Stimulated activated CD8-positive, alpha-beta memory T cell treated with anti-CD3 and anti-CD28 coated beads, Interleukin-7, amount 100 ng/mL, for 48 hours (primary cell): ENCODE measurements around the gene ROCK2.

Source experiments
- DNase-seq, 2 donors: peaks; one replicate each; pipeline ENCODE4 v3.0.0-alpha.2; 2020; ENCODE audit warnings: low read depth in 1 of 2; ENCODE audit errors: extremely low read depth in 1 of 2

The ROCK2 gene

DNA sequence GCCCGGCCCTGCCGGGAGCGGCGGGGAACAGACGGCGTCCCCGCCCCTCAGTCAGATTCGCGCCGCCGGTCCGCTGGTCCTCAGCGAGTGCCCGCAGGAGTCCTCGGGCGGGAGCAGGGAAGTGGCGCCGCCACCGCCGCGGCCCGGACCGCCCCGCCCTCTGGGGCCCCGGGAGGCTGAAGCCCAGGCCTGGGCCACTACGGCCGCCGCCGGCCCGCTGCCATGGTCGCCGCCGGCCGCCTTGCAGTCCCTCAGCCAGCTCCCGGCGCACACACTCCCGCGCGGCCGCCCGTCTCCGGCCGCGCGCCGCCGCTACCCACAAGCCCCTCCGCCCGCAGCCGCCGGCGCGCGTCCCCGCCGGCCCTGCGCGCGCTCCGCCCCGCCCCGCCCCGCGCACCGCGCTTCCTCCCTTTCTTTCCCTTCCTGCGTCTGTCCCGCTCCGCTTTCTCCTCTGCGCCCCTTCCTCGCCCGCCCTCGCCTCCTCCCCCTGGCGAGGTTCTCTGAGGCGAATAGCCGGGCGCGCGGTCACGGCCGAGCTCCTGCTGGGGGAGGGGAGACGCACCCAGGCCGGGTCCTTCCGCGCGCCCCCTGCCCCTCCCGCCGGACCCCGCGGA lies at the start of gene ROCK2:
TSS of gene ROCK2 (minus strand) at position 295 of the 614 bp plus-strand sequence. CDS start 500 bp downstream, outside the sequence.
- DNase-seq, result peak; percentile 44 to 53

DNA sequence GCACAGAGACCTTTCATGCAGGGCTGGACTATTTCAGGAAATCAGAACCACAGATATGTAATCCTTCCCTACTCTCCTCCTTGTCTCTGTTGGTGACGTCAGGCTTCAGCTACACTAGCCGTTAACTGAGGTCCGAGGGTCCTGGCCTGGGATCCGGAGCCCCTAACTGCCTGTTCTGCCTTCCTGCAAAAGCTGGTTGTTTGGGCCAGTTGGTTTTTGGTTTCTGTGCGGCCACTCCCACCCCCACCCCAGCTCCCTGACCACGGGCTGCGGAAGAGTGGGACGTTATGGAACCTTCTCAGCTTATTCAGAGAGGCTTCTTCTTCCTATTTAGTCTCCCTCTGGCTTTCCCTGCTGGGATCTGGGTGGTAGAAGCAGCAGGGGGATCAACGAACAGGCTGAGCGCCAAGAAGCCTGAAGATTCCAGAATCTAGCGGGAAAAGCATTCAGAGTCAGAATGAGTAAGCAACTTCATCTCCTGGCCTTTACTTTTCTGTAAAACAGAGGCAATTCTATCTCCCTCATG lies 49.3 kb upstream of the ROCK2 start:
- DNase-seq, result no peak

DNA sequence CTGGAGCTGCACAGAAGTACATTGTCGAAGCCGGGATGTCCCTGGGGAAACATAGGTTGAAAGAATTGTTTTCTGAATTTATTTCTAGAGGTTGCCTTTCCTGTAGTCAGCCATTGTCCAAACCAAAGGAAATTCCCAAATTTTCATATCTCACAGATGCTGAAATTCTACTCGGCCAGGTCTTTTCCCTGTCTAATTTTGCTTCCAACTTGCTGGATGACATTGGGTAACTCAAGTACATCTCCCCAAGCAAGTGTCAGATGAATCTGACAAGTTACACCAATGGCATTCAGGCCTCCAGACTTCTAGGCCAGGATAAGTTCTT lies 47.5 kb upstream of the ROCK2 start:
- no peak for DNase-seq

DNA sequence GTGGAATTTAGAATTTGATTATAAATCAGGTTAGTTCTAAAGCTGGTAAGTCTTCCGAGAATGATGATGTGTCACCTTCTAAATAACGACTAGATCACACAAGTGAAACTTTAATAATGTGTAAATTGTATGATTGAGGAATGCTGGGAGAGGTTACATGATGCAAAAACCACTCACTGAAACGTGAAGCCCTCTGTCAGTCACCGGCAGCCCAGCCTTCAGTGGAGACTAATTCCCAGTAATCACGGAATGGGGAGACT lies 45.9 kb upstream of the ROCK2 start:
- DNase-seq, result no peak

DNA sequence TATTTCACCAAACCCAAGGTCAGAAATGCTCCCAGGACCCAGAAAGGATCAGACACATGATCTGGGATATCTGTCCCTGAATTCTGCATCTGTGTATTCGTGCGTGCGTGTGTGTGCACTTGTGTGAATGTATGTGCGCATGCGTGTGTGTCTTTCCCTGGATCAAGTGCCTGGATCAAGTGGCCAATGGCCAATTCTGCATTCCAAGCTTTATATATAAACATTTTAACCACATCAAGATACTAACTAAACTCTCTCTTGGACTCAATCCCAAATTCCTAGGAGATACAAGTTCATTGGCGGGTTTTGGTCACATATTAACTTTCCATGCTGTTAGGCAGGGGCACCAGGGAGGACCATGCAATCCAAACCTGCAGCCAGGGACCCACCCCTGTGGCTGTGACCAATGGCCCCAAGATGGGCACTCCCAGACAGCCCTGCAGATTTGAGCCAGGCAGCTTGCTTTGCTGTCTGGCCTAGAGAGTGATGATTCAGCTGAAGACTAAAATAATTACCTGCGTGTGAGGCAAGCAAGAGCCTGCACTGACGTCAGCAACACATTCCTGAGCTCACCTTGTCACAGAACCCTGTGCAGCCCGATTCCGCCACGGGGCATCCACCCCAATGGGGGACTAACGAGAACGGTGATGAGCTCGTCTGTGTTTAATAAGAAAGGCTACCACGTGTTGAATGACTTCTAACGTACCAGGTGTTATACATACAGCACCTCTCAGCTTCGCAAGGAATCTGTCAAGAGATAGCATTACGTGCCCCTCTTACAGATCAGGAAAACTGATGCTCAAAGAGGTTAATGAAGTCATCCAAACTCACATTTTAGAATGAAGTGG lies 45.3 kb upstream of the ROCK2 start:
- no peak for DNase-seq

DNA sequence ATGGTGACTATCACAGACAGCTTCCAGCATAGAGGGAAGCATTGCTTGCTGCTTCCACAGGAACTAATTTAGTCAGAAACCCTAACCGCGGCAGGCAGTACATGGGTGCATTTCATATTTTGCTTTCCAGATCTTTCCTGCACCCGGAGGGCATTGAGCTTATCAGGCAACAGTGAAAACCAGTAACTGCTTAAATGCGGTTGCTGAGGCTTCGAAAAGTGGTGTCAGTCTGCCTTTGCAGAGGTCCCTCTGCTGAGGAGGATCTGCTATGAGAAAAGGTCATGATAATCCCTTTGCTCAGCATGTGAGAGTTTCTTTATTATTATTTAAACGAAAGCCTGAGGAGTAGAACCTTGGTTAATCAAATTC lies 44.6 kb upstream of the ROCK2 start:
- no peak for DNase-seq

DNA sequence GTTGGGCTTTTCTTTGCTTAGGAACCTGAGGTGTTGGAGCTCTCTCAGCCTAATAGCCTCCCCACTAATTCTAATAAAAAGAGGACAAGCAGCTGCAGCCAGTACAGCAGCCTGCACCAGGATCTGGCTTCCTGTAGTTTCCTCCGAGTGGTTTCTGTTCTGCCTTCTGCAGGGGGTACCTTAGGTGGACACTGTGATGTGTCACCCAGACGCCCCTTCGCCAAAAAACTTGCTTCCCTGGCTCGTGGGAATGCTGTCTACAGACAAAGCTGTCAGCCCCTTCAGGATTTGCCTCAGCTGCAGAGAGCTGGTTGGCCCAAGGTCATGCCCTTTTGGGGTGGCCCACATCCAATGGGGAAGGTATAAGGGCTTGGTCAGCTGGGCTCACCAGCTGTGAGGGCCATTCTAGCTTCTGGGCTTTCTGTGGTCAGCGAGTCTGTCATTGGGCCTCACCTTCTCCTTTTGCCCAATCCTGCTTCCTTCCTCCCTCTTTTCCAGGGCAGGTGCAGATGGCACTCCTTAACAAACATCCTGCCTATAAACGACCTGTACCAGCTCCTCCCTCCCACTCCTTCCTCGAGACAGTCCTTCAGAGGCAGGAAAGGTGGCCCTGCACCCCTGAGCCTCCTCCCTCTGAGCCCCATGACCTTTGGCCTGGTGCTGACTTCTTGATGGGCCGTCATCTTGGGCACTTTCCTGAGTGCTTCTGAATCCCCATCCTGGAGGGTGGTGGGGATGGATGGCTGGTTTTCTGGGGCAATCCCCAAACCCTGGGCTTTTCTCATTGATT lies 44.0 kb upstream of the ROCK2 start:
- no peak for DNase-seq

DNA sequence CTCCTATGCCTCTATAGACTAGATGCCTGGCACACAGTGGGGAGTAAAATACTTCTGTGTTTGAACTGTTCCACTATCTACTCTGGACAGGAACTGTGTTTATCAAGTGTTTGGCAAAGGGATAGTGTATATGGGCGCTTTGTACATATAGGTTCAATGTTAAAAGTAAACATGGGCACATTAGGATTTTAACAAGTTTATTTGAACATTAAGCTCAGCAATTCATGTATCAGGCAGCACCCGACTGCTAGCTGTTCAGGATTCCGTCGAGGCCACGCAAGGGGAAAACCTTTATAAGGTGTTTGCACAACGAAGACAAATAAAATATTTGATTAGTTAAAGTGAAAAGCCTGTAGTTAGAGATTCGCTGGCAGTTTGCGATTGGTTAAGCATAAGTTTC lies 43.4 kb upstream of the ROCK2 start:
- DNase-seq, result no peak

DNA sequence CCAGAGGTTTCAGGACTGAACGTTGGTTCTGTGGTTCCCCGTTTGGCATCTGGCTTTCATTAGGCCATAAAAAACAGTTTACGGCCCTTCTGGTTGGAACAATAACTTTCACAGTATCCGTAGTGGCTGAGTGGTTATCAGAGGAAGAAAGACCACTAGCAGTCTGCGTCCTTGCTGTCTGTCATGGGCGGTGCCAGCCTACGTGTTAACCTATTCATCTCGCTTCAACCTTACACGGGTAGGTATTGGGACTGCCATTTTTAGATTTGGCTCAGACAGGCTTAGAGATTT lies 42.6 kb upstream of the ROCK2 start:
- DNase-seq, result no peak

DNA sequence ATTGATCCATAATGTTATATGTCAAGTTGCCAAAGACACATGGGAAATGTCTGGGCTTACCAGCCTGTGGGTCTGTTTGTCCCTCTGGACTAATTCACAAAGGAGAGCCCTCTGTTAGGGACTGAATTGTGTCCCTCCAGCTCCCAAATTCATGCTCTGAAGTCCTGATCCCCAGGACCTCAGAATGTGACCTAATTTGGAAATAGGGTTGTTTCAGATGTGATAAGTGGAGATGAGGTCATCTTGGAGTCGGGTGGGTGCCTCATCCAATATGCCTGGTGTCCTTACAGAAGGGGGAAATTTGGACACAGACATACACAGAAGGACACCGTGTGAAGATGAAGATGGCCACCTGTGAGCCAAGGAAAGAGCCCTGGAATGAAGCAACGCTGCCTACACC lies 41.4 kb upstream of the ROCK2 start:
- DNase-seq, result no peak

DNA sequence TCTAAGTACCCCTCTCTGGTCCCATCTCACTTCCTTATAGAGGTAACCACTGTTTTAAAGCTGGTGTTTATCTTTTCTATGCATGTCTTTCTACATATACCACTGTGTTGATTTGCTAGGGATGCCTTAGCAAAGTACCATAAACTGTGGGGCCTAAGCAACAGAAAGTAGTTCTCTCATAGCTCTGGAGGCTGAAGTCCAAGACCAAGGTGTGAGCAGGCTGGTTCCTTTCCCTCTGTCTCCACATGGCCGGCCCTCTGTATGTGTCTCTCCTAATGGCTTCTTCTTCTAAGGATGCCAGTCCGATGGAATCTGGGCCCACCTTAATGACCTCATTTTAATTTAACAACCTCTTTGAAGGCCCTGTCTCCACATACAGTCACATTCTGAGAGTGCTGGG lies 40.8 kb upstream of the ROCK2 start:
- no peak for DNase-seq

DNA sequence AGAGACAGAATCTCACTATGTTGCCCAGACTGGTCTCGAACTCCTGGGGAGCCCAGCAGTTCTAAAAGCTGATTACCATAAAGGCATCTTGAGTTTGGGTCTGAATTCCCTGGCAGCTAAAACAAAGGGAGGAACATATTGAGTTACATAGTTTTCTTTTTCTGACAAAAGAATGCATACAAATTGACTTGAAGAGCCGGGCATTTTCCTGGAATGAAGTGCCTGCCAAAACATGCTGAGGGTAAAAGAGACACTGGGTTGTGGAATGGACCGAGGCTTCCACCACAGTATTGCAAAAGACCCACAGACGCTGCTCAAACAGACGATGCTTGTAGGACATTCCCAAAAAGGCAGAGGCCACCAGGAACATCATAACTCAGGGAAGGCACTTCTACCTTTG lies 35.1 kb upstream of the ROCK2 start:
- DNase-seq, result no peak

DNA sequence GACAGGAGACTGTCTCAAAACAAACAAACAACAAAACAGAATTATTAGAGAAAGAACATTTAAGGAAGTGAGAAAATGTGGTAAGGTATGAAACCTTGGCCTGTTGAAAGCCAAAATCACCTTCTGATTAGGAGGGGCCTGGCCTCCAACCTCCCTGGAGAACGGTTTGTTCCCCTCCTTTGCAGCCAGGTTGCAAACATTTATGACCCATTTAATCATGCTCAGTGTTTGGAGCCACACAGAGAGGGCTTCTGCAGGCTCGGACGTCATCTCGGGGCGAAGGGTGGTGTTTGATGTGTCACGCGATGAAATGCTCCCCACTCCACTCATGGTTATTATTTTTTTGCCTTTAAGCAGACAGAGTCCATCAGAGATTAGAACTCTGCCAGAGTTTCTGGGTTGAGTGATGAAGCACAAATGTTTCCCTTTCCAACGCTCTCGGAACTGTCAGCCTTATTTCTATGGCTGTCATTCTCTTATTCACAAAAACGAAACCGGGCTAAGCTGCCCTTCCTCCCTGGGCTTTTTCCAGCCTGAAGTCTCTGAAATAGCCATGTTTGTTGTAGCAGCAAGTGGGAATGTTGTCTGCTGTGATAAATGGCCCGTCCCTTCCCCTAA lies 33.6 kb upstream of the ROCK2 start:
- DNase-seq, result no peak

DNA sequence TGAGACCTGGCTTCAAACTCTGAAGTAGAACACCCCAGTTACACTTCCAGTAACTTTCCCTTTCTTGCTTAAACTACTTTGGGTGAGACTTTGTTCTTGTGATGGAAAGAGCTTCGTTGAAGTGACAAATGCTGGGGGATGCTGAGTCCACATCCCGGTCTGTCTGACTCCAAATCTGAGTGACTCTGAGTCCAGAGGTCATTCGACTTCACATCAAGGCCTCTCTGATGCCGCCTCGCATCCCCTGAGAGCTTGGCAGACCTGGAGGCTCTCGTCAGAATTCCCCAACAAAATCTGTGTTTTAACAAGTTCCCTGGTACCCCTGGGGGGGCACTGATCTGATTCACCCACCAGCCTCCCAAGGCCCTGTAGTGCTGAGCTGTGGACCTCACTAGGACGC lies 31.6 kb upstream of the ROCK2 start:
- DNase-seq, result no peak

DNA sequence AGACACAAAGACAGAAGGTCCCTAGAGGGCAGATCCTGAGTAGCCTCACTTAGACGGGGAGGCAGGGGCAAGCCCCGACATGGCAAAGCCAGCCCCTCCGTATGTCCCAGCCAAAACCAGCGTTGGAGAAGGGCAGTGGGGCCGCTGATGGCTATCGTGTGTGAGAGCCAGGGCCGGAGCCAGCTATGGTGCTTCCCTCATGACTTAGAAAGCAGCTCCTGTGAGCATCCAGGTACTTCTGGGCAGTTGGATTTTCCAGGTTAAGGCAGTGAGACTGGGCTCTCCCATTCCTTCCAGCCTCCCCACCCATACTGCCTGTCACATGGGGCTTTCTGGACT lies 31.2 kb upstream of the ROCK2 start:
- DNase-seq, result no peak

DNA sequence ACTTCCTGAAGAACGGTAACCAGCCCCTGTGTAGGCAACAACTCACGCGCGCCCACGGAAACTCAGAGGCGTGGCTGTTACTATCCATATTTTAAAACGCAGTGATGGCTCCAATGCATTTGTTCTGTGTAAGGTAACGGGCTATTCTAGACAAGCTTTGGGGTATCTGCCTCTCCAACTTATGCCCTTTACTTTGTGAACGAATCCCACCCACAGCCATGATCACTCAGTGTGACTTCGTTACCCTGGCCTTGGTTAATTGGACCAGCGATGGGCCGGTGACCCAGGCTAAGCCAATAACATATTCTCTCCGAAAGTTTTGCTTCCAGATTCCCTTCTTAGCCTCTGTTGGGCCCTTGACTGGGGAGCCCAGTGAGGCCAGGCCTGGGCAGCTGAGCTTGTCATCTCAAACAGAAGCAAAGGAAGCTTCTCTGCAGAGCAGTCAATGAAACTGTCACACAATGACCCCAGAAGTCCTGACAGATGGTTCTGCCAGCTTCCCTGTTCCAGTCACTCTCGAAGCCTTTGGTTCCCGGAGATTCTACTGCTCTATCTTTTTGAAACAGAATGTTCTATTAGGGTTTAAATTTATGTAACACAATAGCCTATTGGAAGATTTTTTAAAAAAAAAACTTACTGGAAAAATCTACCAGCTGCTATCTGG lies 30.7 kb upstream of the ROCK2 start:
- DNase-seq, result no peak

DNA sequence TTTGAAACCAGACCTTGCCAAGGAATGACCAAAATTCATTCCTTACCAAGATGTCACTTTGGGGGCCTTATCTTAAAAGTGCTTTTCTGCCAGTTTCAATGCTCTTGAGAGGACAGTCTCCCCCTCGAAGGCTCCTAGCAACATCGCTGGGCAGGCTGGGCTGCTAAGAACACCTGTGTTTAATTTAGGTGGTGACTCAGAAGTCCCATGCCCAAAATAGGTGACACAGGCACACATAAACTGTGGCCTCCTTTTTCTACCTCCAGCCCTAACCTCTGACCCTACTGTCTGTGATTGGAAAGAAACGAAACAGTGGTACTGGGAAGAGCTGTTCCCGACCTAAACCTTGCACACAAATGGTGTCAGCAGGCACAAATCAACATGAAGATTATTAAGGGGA lies 28.7 kb upstream of the ROCK2 start:
- DNase-seq, result no peak

DNA sequence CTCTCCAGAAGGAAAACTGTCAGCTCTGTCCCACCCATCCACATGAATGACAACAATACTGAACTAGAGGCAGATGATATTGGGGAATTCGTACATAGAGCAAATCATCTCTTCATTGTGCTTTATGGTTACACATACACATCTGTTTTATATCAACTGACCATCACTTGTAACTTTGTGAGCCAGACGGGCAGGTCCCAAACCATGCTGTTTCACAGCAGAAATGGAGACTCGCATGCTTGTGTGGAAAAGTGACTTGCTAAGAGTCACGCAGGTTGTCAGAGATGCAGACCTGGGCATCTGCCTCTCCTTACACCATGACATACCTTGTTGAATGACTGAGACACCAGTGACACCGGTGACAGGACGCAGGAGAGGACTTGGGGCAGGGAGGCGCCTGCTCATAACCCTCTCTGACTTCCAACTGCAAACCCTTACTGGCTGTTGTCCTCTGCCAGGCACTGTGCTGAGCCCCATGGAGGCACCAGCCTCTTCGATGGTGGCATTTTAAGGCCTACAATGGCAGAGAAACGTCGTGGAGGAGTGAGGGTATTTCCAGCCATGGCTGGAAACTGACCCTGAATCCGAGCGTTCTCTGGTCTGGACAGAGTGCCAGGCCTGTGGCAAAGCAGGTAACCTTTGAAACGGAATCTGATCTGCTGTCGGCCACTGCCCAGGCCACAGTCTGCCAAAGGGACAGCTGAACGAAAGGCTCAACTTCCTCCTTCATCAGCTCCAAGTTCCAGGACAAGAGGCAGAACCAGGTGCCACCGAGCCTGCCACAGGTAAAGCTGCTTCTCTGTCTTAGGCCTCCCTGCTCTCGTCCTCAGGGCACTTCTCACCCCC lies 26.9 kb upstream of the ROCK2 start:
- no peak for DNase-seq

DNA sequence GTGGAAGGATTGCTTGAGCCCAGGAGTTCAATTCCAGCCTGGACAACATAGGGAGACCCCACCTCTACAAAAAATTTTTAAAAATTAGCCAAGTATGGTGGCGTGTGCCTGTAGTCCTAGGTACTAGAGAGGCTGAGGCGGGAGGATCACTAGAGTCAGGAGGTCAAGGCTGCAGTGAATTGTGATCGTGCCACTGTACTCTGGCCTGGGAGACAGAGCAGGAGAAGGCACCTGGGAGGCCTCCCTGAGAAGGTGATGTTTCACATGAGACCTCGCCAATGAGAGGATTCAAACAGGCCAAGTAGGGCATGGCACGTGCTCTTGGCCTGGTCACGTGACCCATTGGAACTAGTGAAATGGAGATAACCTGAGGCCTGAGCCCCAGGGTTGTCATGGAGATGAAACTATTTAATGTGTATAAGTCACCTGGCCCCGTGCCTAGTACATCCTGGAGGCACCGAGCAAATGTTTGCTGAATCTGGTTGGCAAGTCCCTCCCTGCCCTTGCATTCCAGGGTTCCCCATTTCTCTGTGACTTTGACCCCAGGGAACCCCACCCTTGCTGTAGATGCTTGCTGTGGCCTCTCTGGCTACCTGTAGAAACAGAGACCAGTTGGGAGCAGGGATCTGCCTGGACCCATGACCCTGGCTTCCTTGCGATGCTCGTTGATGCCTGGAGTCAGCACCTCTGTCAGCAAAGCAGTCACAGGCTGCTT lies 26.1 kb upstream of the ROCK2 start:
- no peak for DNase-seq

DNA sequence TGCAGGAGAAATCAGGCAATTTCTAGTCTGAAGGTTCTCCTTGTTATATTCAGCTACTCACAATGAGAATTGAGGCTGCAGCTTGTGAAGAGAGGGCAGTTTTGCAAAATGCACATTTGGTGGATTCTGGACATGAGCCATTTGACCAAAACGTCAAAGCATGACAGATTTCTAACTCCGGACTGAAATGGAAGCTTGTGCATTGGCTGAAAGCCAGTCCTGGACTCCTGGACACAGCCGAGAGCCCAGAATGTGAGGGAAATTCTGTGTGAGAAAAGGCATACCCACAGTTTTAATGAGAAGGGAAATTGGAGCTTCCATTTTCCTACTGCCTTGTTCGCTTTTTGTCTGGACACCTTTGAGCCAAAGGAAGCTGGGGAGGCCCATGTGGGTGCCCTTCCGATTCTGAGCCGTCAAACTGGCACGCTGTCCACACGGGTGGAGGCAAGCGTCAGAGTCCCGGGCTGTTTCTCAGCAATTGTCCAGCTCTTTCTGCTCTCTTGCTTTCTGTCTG lies 23.7 kb upstream of the ROCK2 start:
- DNase-seq, result no peak
